Hepatocyte (in vitro differentiated cells): Measurements from ENCODE around the gene TRHDE. TPM values are rescaled to one million over a fixed set of nuclear protein-coding genes. Genes with fewer than 3 reads are reported as not detected.
"Not testable (repeated sequence)": the region's sequence is repeated elsewhere in the genome, so short reads cannot be mapped to it uniquely, and the experiment has no call there.

ENCODE experiments used
- DNase-seq: peaks from one replicate; pipeline ENCODE4 v3.0.0-alpha.2; 2016; ENCODE audit warnings: low spot score
- H2AFZ ChIP-seq: fragments of 200-600 bp; sonication (generic); 2 replicates; pipeline ENCODE4 v1.6.0; 2016; ENCODE audit warnings: antibody characterized with exemption, mild to moderate bottlenecking
- H3K27ac ChIP-seq: fragments of 200-600 bp; sonication (generic); 2 replicates; pipeline ENCODE4 v1.5.1; 2016; ENCODE audit warnings: mild to moderate bottlenecking
- H3K27me3 ChIP-seq: fragments of 200-600 bp; sonication (generic); 2 replicates; pipeline ENCODE4 v1.6.1; 2016
- H3K36me3 ChIP-seq: fragments of 200-600 bp; sonication (generic); replicated peaks from 2 replicates; pipeline ENCODE4 v1.5.1; 2016; ENCODE audit warnings: low read depth; ENCODE audit not compliant: insufficient read depth
- H3K4me1 ChIP-seq: fragments of 200-600 bp; sonication (generic); 2 replicates; pipeline ENCODE4 v1.5.1; 2016; ENCODE audit warnings: mild to moderate bottlenecking, moderate library complexity; ENCODE audit not compliant: insufficient read depth
- H3K4me2 ChIP-seq: fragments of 200-600 bp; sonication (generic); 2 replicates; pipeline ENCODE4 v1.6.0; 2016
- H3K4me3 ChIP-seq: fragments of 200-600 bp; sonication (generic); 2 replicates; pipeline ENCODE4 v1.5.1; 2016; ENCODE audit warnings: mild to moderate bottlenecking
- H3K79me2 ChIP-seq: fragments of 200-600 bp; sonication (generic); 2 replicates; pipeline ENCODE4 v1.6.0; 2017; ENCODE audit warnings: mild to moderate bottlenecking
- H3K9me2 ChIP-seq: fragments of 200-600 bp; sonication (generic); replicated peaks from 2 replicates; pipeline ENCODE4 v1.6.0; 2017; ENCODE audit warnings: mild to moderate bottlenecking; ENCODE audit not compliant: insufficient read depth
- H3K9me3 ChIP-seq: fragments of 200-600 bp; sonication (generic); 2 replicates; pipeline ENCODE4 v1.5.1; 2016; ENCODE audit warnings: low read depth, mild to moderate bottlenecking
- H4K20me1 ChIP-seq: fragments of 200-600 bp; sonication (generic); 2 replicates; pipeline ENCODE4 v1.6.0; 2016; ENCODE audit warnings: mild to moderate bottlenecking; ENCODE audit not compliant: insufficient read depth, poor library complexity, severe bottlenecking
- CTCF ChIP-seq: fragments of 200-600 bp; sonication (generic); IDR thresholded peaks from 2 replicates; pipeline ENCODE4 v1.5.1; 2016; ENCODE audit warnings: antibody characterized with exemption, mild to moderate bottlenecking; ENCODE audit not compliant: poor library complexity
- EZH2 ChIP-seq: fragments of 200-600 bp; sonication (generic); IDR thresholded peaks from 2 replicates; pipeline ENCODE4 v1.6.1; 2016; ENCODE audit warnings: antibody characterized with exemption, mild to moderate bottlenecking, borderline replicate concordance
- EZH2phosphoT487 ChIP-seq: fragments of 200-600 bp; sonication (generic); IDR thresholded peaks from one replicate; pipeline ENCODE4 v1.6.1; 2018; ENCODE audit warnings: antibody characterized with exemption, mild to moderate bottlenecking, low read depth, moderate library complexity; ENCODE audit not compliant: unreplicated experiment, severe bottlenecking
- WGBS: methylation state at CpG from one replicate; pipeline ENCODE4 v1.1.6; 2016; ENCODE audit warnings: low lambda C conversion rate; ENCODE audit errors: missing lambda C conversion rate; 5-methylcytosine and 5-hydroxymethylcytosine counted together
- polyA plus RNA-seq: library from polyadenylated mRNA; unstranded; fragments of >200 nt; fragmentation: Nextera tagmentation; extraction: Ambion mirVana; gene quantifications from 2 replicates; pipeline ENCODE4 v1.2.1, GENCODE V29; 2016
- total RNA-seq: library from RNA; depleted of rRNA; stranded (reverse); fragments of >200 nt; gene quantifications from 2 replicates; pipeline ENCODE4 v1.2.3, GENCODE V29; 2014

TRHDE gene
- total and polyA plus RNA-seq, 2 experiments from 2014 or later, result 1.3 to 5.0 TPM

- no peak overlapping the region for H3K27ac ChIP-seq
- H3K9me3 ChIP-seq, result no peaks in the 10 kb centered on the region
- no peak overlapping the region for H3K4me2 ChIP-seq
- no peaks in the 10 kb centered on the region for H3K4me1 ChIP-seq
- no peak for DNase-seq
- H3K79me2 ChIP-seq, result no peaks in the 10 kb centered on the region
- no peak overlapping the region for H2AFZ ChIP-seq
- TF ChIP-seq CTCF (no peak), EZH2phosphoT487 (no peak), EZH2 (no peak)
- H3K9me2 ChIP-seq, result no peaks in the 10 kb centered on the region
- no peaks in the 10 kb centered on the region for H4K20me1 ChIP-seq
- no peaks in the 10 kb centered on the region for H3K27me3 ChIP-seq
- H3K36me3 ChIP-seq, result no peaks in the 10 kb centered on the region
- no peak overlapping the region for H3K4me3 ChIP-seq
Observed at GRCh38 chr12:72694193-72694592, 422.0 kb downstream of the TRHDE start.

GRCh38 chr12:72699362-72699761 is 427.2 kb downstream of the TRHDE start:
- no peak overlapping the region for H2AFZ ChIP-seq
- H3K9me2 ChIP-seq, result no peaks in the 10 kb centered on the region
- WGBS, result 100% methylated on average over 1 of the region's 1 CpG
- H3K79me2 ChIP-seq, result no peaks in the 10 kb centered on the region
- no peaks in the 10 kb centered on the region for H3K36me3 ChIP-seq
- H4K20me1 ChIP-seq, result no peaks in the 10 kb centered on the region
- H3K27ac ChIP-seq, result no peak overlapping the region
- H3K4me3 ChIP-seq, result no peak overlapping the region
- no peak overlapping the region for H3K4me2 ChIP-seq
- TF ChIP-seq EZH2phosphoT487, result no peak
- TF ChIP-seq EZH2, result no peak
- no peak for TF ChIP-seq CTCF
- H3K4me1 ChIP-seq, result no peaks in the 10 kb centered on the region
- no peaks in the 10 kb centered on the region for H3K9me3 ChIP-seq
- no peak for DNase-seq
- no peaks in the 10 kb centered on the region for H3K27me3 ChIP-seq

- not testable (repeated sequence) for H3K4me1 ChIP-seq, H3K27me3 ChIP-seq, DNase-seq, H3K36me3 ChIP-seq, H2AFZ ChIP-seq, H3K27ac ChIP-seq, H4K20me1 ChIP-seq, H3K4me3 ChIP-seq, H3K79me2 ChIP-seq, H3K9me3 ChIP-seq, H3K4me2 ChIP-seq, H3K9me2 ChIP-seq
- WGBS, result 92% methylated on average over 11 of the region's 11 CpGs
Observed at GRCh38 chr12:72712025-72712424, 439.9 kb downstream of the TRHDE start.

- H3K27ac ChIP-seq, result no peak overlapping the region
- H3K4me2 ChIP-seq, result no peak overlapping the region
- no peaks in the 10 kb centered on the region for H3K9me2 ChIP-seq
- no peaks in the 10 kb centered on the region for H3K36me3 ChIP-seq
- WGBS, result 94% methylated on average over 2 of the region's 2 CpGs
- no peaks in the 10 kb centered on the region for H3K79me2 ChIP-seq
- H2AFZ ChIP-seq, result no peak overlapping the region
- H3K27me3 ChIP-seq, result no peaks in the 10 kb centered on the region
- H4K20me1 ChIP-seq, result no peaks in the 10 kb centered on the region
- H3K9me3 ChIP-seq, result no peaks in the 10 kb centered on the region
- no peak for TF ChIP-seq CTCF
- no peak for TF ChIP-seq EZH2
- no peak for TF ChIP-seq EZH2phosphoT487
- no peak overlapping the region for H3K4me3 ChIP-seq
- no peak for DNase-seq
- H3K4me1 ChIP-seq, result no peaks in the 10 kb centered on the region
Observed at GRCh38 chr12:72716221-72716620, 444.1 kb downstream of the TRHDE start.
